Measurements from ENCODE around the gene DOCK10.

DOCK10 gene

DNA sequence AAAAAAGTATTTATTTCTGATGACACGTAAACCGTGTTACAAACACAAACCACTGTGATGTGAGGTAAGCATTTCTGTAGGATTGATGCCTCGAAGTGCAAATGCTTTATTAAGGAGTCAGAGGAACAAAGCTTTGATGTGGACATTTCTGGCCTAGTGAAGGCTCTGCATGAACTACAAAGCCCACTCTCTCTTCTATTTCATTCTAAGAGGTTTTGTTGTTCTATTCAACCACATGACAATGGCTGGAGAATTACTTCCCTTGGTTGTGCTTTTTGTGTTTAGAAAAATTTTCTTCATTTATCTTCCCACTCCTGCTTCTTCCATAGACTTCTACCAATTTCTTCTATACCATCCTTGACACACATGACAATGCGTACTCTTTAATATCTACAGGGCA is 200.4 kb downstream of the DOCK10 start:
- DNase-seq (no peak), ATAC-seq (ENCODE audit: insufficient read depth, low read depth) (no peak)
- peaks cover 79% of the 10 kb centered on the region for H3K36me3 ChIP-seq (ENCODE audit: insufficient read depth, low read length)
- TF ChIP-seq EZH2 (IDR thresholded peaks at IDR 0.05; ENCODE audit: borderline replicate concordance, low read depth, low read length, severe bottlenecking), result no peak
- TF ChIP-seq, protein P1, sequence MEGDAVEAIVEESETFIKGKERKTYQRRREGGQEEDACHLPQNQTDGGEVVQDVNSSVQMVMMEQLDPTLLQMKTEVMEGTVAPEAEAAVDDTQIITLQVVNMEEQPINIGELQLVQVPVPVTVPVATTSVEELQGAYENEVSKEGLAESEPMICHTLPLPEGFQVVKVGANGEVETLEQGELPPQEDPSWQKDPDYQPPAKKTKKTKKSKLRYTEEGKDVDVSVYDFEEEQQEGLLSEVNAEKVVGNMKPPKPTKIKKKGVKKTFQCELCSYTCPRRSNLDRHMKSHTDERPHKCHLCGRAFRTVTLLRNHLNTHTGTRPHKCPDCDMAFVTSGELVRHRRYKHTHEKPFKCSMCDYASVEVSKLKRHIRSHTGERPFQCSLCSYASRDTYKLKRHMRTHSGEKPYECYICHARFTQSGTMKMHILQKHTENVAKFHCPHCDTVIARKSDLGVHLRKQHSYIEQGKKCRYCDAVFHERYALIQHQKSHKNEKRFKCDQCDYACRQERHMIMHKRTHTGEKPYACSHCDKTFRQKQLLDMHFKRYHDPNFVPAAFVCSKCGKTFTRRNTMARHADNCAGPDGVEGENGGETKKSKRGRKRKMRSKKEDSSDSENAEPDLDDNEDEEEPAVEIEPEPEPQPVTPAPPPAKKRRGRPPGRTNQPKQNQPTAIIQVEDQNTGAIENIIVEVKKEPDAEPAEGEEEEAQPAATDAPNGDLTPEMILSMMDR (IDR thresholded peaks at IDR 0.05; ENCODE audit: borderline replicate concordance, extremely low read depth, low read length, poor library complexity, severe bottlenecking), result no peak
- H4K20me1 ChIP-seq (ENCODE audit: insufficient read depth, low read length), result no peaks in the 10 kb centered on the region
- H3K4me1 ChIP-seq (ENCODE audit: insufficient read depth, low read length), result no peaks in the 10 kb centered on the region
- H3K27me3 ChIP-seq (ENCODE audit: insufficient read depth, low read length, poor library complexity), result no peaks in the 10 kb centered on the region
- no peak overlapping the region for H3K27ac ChIP-seq (ENCODE audit: low read length)
- H3K9me3 ChIP-seq (ENCODE audit: insufficient read depth, low read length, severe bottlenecking), result no peaks in the 10 kb centered on the region
- no peaks in the 10 kb centered on the region for H3K79me2 ChIP-seq (ENCODE audit: insufficient read depth, low read length)
- no peak overlapping the region for H3K9ac ChIP-seq (ENCODE audit: low read depth, low read length)
- H3K4me2 ChIP-seq (ENCODE audit: insufficient read depth, low read length), result no peak overlapping the region
- H2AFZ ChIP-seq (ENCODE audit: low read depth, low read length), result no peak overlapping the region
- H3K4me3 ChIP-seq (ENCODE audit: low read depth in 1 of 2, low read length in 2 of 2), result no peak overlapping the region

- DNase-seq, result no peak
- Histone ChIP-seq H3K4me1 (ENCODE audit: insufficient read depth, low read length) (no peaks in the 10 kb centered on the region), H3K9me3 (ENCODE audit: insufficient read depth, low read length, severe bottlenecking) (no peaks in the 10 kb centered on the region), H3K4me3 (ENCODE audit: low read depth in 1 of 2, low read length in 2 of 2) (no peak overlapping the region), H4K20me1 (ENCODE audit: insufficient read depth, low read length) (no peaks in the 10 kb centered on the region), H3K27me3 (ENCODE audit: insufficient read depth, low read length, poor library complexity) (no peaks in the 10 kb centered on the region), H3K36me3 (ENCODE audit: insufficient read depth, low read length) (peaks cover 81% of the 10 kb centered on the region), H3K9ac (ENCODE audit: low read depth, low read length) (no peak overlapping the region), H2AFZ (ENCODE audit: low read depth, low read length) (no peak overlapping the region), H3K27ac (ENCODE audit: low read length) (no peak overlapping the region), H3K79me2 (ENCODE audit: insufficient read depth, low read length) (no peaks in the 10 kb centered on the region), H3K4me2 (ENCODE audit: insufficient read depth, low read length) (no peak overlapping the region)
- ATAC-seq (ENCODE audit: insufficient read depth, low read depth), result no peak
- TF ChIP-seq, protein P1 (IDR thresholded peaks at IDR 0.05; ENCODE audit: borderline replicate concordance, extremely low read depth, low read length, poor library complexity, severe bottlenecking), result no peak
Observed at GRCh38 chr2:224838335-224838734, 203.9 kb downstream of the DOCK10 start.

GRCh38 chr2:224837558-224837957 is 204.7 kb downstream of the DOCK10 start:
- Histone ChIP-seq H4K20me1 (ENCODE audit: insufficient read depth, low read length) (no peaks in the 10 kb centered on the region), H3K27ac (ENCODE audit: low read length) (no peak overlapping the region), H3K36me3 (ENCODE audit: insufficient read depth, low read length) (peaks cover 82% of the 10 kb centered on the region), H2AFZ (ENCODE audit: low read depth, low read length) (no peak overlapping the region), H3K9me3 (ENCODE audit: insufficient read depth, low read length, severe bottlenecking) (no peaks in the 10 kb centered on the region), H3K27me3 (ENCODE audit: insufficient read depth, low read length, poor library complexity) (no peaks in the 10 kb centered on the region), H3K4me2 (ENCODE audit: insufficient read depth, low read length) (no peak overlapping the region), H3K9ac (ENCODE audit: low read depth, low read length) (no peak overlapping the region), H3K4me1 (ENCODE audit: insufficient read depth, low read length) (no peaks in the 10 kb centered on the region), H3K79me2 (ENCODE audit: insufficient read depth, low read length) (no peaks in the 10 kb centered on the region), H3K4me3 (ENCODE audit: low read depth in 1 of 2, low read length in 2 of 2) (no peak overlapping the region)
- no peak for TF ChIP-seq EZH2 (IDR thresholded peaks at IDR 0.05; ENCODE audit: borderline replicate concordance, low read depth, low read length, severe bottlenecking)
- ATAC-seq (ENCODE audit: insufficient read depth, low read depth) (no peak), DNase-seq (no peak)

GRCh38 chr2:224837066-224837465 is 205.2 kb downstream of the DOCK10 start:
- TF ChIP-seq, protein P1 (IDR thresholded peaks at IDR 0.05; ENCODE audit: borderline replicate concordance, extremely low read depth, low read length, poor library complexity, severe bottlenecking), result no peak
- no peak for TF ChIP-seq EZH2 (IDR thresholded peaks at IDR 0.05; ENCODE audit: borderline replicate concordance, low read depth, low read length, severe bottlenecking)
- Histone ChIP-seq H3K4me1 (ENCODE audit: insufficient read depth, low read length) (no peaks in the 10 kb centered on the region), H3K27ac (ENCODE audit: low read length) (no peak overlapping the region), H2AFZ (ENCODE audit: low read depth, low read length) (no peak overlapping the region), H3K4me3 (ENCODE audit: low read depth in 1 of 2, low read length in 2 of 2) (no peak overlapping the region), H3K4me2 (ENCODE audit: insufficient read depth, low read length) (no peak overlapping the region), H3K79me2 (ENCODE audit: insufficient read depth, low read length) (no peaks in the 10 kb centered on the region), H3K9me3 (ENCODE audit: insufficient read depth, low read length, severe bottlenecking) (no peaks in the 10 kb centered on the region), H4K20me1 (ENCODE audit: insufficient read depth, low read length) (no peaks in the 10 kb centered on the region), H3K27me3 (ENCODE audit: insufficient read depth, low read length, poor library complexity) (no peaks in the 10 kb centered on the region), H3K9ac (ENCODE audit: low read depth, low read length) (no peak overlapping the region), H3K36me3 (ENCODE audit: insufficient read depth, low read length) (peaks cover 81% of the 10 kb centered on the region)
- DNase-seq, result no peak
- no peak for ATAC-seq (ENCODE audit: insufficient read depth, low read depth)

All from DND-41 (cell line).